ENCODE results near the gene NTSR1.

The NTSR1 gene

DNA sequence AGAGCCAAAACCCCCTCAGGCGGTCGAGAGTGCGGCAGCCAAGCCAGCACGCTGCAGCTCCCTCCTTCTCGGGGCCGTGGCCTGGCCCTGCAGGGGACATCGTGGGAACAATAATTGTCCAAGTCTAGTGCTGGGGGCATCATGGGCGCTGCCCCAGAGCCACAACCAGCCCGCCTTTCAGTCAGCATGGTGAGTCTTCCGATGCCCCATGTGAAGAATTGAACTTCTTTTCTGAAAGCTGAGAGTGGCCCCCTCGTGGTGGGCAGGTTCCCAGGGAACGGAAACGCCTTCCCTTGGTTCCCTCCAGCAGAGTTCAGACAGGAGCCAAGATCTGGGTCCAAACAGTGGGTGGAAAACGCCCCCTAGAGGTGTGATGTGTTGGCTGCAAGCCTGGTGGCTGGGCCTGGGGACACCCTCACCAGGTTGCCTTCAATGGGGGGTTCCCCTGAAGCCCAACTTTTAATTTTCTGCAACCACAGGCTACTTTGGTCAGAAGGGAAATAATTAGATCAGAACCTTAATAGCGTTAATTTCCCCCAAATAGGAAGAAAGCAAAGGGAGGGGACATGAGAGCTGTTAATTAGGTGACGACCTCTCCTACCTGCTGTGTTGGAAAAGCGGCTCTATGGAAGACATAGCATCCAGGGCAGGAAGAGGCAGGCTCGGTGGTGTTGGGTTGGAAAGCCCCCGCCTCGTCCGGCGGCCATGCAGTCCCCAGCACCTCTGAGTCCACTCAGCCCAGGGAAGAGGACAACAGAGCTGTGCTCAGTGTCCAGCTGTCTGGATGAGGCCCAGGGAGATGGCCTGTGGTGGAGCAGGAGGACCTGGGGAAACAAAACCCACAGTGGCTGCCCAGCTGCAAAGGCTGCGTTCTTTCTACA is 82.9 kb downstream of the NTSR1 start:
- DNase-seq = peak; percentile 83

DNA sequence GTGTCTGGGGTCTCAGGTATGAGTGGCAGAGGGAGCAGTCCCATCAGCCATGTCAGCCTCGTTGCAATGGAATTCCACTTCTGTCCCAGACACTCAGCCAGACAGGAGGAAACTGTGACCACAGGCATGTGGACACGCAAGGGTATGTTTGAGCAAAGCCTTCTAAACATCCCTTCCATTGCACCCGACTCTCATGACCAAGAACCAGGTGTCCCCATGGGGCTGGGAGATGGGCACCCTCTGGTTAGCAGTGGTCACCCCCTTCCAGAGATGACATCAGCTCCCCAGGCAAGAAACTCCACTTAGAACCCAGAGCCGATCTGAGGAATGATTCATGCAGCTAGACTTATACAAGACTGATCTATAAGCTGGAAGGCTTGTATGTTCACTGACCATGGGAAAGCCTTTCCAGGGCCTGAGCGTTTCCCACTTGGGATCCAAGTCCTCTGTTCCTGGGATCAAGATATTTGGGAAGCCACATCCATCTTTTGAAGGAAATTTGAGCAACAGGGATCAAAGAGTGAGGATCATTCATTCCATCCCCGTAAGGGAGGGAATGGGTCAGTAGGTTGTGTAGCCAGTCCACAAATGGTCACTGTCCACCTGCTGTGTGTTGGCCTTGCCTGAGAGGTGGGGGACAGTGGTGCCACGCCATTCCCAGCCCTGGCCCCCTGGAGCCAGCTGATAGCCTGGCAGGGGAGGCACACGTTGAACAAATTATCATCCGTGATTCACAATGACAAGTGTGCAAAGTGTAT is 83.7 kb downstream of the NTSR1 start:
- DNase-seq = no peak

DNA sequence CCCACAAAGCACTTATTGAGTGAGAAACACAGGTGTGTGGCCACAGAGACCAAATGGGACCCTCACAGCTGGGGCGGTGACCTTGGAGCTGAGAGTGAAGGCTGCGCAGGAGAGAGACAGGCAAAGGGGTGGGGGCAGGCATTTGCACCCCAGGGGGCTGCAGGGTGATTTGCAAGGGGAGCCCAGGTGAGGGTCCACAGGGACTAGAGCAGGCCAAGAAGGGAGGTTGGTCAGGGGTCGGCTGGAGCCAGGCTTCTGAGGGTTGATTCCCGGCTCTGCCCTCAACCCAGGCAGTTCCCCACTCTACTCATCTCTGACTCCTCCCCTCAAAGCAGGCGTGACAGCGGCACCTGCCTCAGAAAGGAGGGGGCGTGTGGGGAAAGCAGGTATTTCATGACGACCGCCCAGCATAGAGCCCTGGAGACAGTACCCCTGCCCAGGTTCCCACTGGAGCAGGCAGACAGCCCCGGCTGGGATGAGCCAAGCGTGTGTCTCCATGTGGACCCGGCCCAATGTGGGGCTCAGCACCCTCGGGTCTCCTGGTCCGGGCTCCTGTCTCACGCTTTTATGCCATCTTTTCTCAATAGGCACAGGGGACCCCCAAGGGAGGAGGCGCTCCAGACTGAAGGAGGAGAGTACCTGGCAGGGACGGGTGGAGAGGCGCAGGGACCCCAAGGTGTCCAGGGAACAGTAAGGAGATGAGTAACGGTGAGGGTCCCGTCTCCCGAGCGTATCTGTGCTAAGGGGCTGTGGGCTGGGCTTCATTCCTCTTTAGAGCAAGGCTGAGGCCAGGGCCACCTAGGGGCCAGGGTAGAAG is 84.5 kb downstream of the NTSR1 start:
- peak; percentile 41 for DNase-seq

DNA sequence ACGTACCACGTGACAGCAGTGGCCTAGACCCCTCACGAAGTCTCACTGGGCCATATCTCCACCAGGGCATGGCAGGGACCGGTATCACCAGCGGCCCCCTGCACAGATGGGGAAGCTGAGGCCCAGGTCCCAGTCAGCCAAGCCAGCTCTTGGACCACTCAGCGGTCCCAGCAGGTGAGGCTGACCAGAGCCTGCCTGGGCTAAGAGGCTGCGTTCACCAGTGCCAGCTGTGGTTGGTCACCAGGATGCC is 85.0 kb downstream of the NTSR1 start:
- no peak for DNase-seq

DNA sequence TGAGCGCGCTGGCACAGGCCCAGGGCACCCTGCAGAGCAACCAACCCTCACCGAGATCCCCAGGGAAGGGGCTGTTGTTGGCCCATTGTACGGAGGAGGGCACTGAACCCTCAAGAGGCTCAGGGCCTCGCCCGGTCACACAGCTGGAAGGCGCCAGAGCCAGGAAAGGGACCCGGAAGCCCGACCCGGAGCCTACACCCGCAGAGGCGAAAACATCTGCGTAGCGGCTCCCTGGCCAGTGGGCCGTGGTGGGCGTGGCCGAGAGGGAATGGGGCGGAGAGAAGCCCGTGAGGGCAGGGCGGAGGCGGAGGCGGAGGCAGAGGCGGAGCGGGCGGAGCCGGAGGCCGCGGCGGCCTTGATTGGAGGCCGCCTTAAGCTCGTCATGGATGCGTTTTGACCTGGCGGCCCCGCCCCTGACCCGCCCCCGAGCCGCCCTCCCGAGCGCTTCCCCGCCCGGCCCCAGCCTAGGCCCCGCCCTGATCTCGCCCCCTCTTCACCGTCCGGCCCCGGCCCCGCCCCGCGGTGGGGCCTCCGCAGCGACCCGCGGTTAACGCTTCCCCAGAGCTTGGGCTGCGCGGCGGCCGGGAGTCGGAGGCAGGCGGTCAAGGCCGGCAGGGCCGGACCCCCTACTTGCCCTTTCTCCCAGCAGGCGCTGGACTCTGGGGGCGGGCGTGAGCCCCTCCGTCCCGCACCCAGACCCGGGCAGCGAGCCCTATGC is 85.5 kb downstream of the NTSR1 start:
- peak; percentile 96 for DNase-seq

DNA sequence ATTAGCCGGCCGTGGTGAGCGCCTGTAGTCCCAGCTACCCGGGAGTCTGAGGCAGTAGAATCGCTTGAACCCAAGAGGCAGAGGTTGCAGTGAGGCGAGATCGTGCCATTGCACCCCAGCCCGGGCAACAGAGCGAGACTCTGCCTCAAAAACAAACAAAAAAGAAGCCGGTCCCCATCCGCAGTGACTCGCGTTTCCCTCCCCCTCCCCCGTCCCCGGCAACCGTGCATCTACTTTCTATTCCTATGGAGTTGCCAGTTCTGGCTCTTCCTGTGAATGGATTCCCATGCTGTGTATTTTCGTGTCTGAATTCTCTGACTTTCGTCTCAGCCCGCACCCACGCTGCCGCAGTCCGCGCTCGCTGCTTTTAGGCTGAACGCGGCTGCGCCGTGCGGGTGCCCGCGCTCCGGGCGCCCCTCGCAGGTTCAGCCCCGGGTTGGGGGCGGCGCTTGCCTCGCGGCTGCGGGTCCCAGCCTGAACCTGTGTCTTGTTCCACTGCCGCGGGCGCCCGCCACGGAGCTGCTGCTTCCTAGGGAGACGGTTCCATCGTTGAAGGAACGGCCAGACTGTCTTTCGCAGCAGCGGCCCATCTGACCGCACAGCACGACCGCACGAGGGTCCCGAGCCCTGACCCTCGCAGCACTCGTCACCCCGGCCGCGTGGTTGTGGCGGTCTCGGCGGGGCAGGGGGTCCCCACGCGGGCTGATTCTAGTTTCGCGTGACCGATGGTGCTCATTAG is 86.6 kb downstream of the NTSR1 start:
- DNase-seq = peak; percentile 76

DNA sequence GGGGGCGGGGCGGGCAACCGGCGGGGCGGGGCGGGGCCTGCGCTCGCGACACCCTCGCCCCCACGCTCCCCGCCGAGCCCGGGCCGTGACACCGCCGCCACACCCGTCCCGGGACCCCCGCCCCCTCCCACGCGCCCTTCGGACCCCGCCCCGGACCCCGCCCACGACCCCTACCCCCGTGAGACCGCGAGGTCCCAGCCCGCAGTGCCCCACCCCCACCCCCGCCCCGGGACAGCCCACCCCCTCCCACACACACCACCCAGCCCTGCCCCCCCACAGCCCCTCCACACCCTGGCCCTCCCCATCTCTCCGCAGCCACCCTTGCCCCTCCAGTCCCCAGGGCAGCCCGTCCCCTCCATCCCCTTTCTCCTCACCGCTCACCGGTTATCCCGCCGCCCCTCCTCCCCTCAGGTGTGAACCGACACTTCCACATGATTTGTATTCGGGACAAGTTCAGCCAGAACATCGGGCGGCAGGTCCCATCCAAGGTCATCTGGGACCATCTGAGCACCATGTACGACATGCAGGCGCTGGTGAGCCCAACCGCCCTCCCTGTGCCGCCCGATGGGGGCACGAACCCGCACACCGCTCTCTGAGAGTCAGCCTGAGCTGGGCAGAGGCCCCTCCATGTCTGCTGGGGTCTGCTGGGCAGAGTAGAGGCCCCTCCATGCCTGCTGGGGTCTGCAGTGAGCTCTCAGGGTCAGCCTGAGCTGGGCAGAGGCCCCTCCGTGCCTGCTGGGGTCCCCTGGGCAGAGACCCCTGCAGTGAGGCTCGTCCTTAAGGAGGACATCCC is 88.3 kb downstream of the NTSR1 start:
- no peak for DNase-seq

DNA sequence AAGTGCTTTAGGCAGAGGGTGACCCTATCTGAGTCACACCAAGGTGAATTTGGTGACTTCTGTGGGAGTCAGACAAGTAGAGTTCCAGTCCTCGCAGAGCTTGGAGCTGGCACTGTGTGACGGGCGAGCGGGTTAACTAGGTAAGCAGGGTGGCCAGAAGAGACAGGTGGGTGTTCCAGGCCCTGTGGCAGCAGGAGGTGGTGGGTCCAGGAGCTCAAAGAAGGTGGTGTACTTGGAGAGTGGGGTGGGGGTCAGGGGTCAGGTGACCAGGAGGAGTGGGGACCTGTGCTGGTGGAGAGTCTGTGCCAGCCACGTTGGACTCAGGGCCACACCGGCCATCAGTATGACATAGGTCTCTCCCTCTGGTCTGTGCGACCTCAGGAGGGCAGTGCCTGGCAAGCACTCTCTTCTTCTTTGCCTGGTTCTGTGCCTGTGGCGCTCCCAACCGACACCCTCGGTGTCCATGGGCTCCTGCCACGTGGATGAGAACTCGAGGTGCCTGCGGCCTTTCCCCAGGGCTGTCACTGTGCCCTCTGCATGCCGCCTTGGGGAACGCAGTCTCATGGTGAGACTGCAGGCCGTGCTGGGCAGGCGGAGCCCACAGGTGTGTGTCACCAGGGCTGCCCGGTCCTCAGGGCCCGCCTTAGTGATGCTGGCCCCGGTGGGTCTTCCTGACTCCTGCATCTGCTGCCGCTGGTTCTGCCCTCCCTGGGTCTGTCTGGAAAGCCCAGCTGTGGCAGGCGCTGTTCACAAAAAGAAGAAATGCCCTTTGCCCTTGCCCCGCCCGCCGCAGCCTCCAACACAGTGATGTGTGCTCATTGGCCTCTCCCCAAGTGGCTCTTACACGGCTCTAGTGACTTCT is 89.3 kb downstream of the NTSR1 start:
- no peak for DNase-seq

DNA sequence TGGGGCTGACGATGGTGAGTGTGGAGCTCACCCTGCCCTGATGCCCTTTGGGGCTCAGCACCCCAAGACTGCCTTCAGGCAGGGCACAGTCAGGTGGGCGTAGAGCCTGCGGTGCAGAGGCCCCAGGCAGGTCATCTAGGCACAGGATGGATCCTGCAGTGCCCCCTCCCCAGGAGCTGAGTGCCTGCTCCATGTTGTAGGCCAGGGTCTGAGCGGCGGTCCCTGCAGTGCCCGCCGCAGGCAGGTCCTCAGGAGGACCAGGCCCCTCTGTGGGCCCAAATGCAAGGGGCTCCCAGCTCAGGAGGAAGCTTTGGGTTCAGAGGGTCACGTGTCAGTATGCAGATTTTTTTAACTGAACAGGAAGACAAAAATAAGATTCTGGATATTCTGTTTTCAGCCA is 90.4 kb downstream of the NTSR1 start:
- DNase-seq = no peak

DNA sequence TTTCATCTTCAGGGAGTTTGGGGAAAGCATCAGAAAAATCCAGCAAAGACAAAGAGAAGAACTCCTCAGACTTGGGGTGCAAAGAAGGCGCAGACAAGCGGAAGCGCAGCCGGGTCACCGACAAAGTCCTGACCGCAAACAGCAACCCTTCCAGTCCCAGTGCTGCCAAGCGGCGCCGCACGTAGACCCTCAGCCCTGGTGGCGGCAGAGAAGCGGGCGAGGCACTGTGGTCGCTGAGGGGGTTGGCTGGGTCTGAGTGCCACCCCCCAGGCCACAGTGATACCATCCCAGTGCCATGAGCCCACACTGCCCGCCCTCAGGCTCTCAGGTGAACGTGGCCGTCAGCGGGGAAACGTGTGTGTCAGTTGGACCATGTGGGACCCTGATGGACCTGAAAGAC is 90.8 kb downstream of the NTSR1 start:
- no peak for DNase-seq

DNA sequence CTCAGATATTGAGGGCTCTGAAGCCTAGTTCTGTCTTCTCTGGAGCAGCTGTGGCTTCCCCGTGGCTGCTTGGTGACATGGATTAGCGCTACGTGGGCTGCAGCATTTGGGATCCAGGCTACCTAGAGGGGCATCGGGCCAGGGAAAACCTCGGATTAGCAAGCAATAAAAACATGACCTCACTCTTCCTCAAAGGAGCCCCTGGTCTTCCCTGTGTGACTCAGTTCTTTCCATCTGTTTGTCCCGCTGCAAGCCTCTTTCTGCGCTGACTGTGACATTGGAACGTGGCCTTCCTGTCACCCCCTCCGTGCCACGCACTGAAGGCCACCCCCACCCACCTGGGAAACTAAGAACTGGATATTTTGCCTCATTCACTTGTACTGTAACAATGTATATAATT is 91.2 kb downstream of the NTSR1 start:
- DNase-seq = no peak

DNA sequence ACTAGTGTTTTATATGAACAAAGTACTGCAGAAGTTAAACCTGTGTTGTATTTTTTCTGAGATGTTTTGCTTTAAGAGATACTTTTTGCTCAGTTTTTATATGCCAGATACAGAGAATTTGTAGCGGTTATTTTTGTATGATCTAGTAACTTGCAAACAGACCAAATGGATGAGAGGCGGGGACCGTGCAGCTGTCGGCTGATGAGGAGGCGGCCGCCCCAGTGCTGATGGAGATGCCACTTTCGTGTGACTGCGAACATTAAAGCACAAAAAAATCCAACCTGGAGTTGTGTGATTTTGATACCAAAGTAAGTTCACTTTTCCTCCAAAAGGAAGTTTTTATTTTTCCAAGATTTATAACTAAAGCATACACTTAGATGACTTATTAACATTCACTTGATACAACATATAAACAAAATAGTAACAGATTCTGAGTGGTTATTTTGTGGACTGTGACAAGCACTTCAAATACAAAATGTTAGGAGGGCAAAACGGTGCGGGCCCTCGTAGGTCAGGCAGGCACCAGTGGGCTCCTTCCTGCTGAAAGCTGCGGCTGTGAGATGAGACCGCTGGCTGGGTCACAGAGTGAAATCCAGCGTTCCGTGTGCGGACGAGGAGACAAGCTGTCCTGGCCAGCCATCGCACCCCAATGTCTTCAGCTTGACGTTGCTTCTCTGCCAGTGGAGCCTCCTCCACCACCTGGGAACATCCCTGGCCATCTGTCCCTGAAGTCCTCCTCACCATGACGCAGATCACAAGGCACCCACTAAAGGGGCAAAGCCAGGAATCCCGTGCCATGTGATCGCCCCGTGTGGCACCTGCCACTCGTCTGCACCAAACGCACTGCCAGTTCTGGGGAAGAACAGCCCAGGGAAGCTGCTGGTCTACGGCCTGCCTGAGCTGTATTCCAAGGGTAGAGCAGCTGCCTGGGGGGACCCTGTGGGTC is 92.0 kb downstream of the NTSR1 start:
- no peak for DNase-seq

DNA sequence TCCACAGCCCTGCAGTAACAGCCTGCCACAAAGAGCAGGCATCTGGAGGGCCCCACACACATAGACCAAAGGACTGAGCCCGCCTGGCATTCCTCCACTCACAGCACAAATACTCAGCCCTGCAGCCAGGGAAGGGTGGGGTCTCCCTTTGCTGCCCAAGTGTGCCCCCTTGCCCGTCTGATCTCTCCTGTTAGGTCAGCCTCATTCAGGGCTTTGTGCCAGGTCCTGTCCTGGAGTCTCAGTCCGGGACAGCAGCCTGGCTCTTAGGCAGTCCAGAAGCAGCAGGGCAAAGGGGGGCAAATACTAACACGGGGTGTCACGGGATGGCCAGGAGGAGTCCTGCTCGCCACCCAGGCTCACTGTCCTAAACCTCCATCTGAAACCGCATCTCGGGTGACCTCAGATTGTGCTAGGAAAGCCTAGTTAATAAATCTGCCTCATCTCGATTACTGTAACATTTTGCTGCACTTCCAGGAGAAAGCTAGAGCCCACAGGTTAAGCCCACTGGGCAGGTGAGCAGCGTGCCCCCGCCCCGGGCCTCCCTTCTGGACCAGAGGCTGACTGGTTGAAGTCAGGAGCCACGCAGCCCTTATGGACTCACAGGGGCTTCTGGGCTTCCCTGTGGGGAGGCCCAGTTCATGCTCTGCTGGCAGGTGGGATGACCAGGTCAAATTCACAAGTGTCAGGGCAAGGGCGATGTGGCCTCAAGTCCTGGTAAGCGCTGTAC is 92.8 kb downstream of the NTSR1 start:
- DNase-seq = no peak

DNA sequence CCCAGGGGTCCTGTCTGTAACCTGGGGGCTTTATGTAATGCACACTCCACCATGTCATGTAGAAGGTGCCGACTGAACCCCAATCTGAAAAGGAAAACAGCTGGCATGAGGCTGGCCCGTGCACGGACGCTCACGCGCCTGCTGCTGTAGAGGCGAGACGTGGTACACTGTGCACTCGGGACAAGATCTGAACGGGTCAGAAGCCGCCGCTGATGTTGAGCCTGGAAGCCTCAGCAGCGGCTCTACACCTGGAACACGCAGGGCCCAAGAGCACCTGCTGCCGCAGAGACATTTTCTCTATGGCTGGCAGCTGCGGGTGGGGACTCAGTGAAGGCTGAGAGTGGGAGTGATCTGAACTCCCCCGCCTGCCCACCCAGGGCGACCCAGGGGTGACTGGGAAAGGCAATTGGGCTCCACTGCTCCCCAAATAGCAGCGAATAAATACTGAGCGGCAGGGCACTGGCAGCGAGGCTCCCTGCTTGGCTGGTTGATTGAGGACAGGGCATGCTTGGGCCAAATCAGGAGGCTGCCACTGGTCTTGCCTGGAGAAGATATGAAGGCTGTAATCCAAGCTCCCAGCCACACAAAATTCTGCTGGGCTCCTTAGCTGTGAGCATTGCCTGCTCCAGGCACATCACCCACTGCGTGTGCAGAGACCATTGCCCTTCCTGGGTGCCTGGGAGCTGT is 93.5 kb downstream of the NTSR1 start:
- DNase-seq = no peak

DNA sequence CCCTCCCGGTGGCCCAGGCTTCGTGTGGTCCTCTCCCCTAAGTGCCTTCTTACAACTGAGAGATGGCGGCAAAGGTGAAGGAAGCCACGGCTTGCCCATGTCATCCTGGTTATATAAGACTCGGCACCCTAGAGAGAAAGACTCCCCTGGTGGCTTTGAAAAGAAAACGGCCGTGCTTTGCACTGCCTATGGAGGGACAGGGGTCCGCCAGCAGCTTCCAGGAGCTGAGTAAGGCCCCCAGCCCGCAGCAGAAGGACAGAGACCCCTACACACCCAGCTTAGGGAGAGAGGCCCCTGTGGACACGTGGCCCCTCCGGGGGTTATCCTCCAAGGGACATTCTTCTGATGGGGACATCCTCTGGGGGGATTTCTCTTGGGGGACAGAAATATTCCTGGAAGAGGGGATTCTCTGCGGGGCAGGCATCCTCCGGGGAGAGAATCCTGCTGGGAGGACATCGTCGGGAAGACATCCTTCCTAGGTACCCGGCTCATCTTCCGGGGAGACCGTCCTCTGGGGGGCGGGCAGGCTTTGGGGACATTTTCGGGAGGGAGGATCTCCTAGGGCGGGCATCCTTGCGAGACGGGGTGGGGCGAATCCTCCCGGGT is 95.5 kb downstream of the NTSR1 start:
- peak; percentile 38 for DNase-seq

DNA sequence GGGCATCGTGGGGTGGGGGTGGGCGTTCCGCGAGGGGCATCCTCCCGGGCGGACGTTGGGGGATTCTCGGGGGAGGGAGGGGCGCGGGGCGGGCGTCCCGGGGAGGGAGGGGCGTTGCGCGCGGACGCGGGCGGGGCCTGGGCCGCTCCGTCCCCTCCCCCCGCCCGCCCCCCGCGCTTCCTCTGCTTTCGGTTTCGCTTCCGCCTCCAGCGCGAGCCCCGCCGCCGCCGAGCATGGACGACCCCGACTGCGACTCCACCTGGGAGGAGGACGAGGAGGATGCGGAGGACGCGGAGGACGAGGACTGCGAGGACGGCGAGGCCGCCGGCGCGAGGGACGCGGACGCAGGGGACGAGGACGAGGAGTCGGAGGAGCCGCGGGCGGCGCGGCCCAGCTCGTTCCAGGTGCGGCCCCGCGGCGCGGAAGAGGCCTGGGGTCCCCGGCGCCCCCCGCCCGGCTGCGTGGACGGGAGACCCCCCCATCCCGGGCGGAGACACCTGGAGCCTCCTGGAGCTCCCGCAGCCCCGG is 96.1 kb downstream of the NTSR1 start, which contains the start of gene OGFR:
Gene OGFR, plus strand, starts transcription at position 209 of the 528 bp plus-strand sequence. Its CDS starts 25 bp downstream, at position 234.
- peak; percentile 66 for DNase-seq

DNA sequence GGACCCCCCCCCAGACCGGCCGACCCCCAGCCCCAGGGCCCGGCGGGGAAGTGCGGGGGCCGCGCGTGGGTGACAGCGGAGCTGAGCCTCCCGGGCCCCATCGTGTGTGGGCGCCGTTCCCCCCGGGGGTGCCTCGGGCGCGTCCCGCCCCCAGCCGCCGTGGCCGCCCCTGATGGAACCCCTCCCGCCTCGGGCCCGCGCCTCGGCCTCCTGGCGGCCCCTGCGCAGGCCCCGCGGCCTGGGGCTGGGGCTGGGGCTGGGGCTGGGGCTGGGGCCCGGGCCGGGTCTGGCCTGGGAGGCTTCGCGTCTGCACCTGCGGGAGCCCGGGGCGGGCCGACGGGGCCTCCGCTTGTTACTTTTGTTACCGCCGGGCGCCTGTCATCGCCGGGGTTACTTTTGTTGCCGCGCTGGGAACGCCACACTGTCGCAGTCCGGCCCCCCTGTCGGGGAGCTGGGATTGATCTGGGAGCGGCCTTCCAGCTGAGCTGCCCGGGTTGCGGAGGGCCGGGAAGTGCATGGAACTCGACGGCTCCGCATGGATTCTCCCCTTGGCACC is 96.6 kb downstream of the NTSR1 start:
- peak; percentile 49 for DNase-seq
